SK-N-SH (cell line): ENCODE measurements around the gene TERT. TPM values are rescaled to one million over a fixed set of nuclear protein-coding genes. Genes with fewer than 3 reads are reported as not detected.

Source experiments
- CTCF ChIA-PET: fragments of 300-600, 350-600 bp; formaldehyde crosslinking; extraction: SDS; loops from one replicate; lab custom pipeline; 2021; lab: Yijun Ruan, JAX
- POLR2A ChIA-PET: fragments of 350-600 bp; sonication (Branson Sonifier 250); formaldehyde crosslinking; extraction: SDS; loops from one replicate; lab custom pipeline; 2020; ENCODE audit warnings: antibody characterized with exemption, inconsistent platforms; lab: Yijun Ruan, JAX
- DNase-seq: peaks from one replicate; pipeline ENCODE4 v3.0.0; 2012
- H2AFZ ChIP-seq: fragments of 200-600 bp; sonication (generic); 2 replicates; pipeline ENCODE4 v1.8.1; 2016; ENCODE audit warnings: antibody characterized with exemption, mild to moderate bottlenecking, low read depth
- H3F3A ChIP-seq: fragments of 200-600 bp; sonication (generic); replicated peaks from 2 replicates; pipeline ENCODE3; 2016; ENCODE audit warnings: antibody characterized with exemption, mild to moderate bottlenecking; ENCODE audit not compliant: insufficient read depth
- H3K27ac ChIP-seq, 2 experiments: fragments of 200-500 bp in 1 of 2; fragments of 200-600 bp in 1 of 2; sonication (Bioruptor generic) in 1 of 2; sonication (generic), shearing (Covaris generic) in 1 of 2; 2 replicates each; pipeline versions ENCODE4 v1.5.1 to v1.6.1; 2014 to 2016; ENCODE audit warnings: low read depth in 2 of 2, inconsistent platforms in 1 of 2, low read length in 1 of 2, mild to moderate bottlenecking in 1 of 2, mixed read lengths in 1 of 2
- H3K27me3 ChIP-seq: fragments of 200-600 bp; sonication (generic), shearing (Covaris generic); 2 replicates; pipeline ENCODE4 v1.6.1; 2016; ENCODE audit warnings: mixed run types; ENCODE audit not compliant: insufficient read depth
- H3K36me3 ChIP-seq, 2 experiments: fragments of 200-500 bp in 1 of 2; fragments of 200-600 bp in 1 of 2; sonication (Bioruptor generic) in 1 of 2; sonication (generic) in 1 of 2; replicated peaks in 1 of 2; 2 replicates each; pipeline versions ENCODE3 to v1.5.1; 2014 to 2016; ENCODE audit warnings: low read length in 1 of 2, mild to moderate bottlenecking in 1 of 2; ENCODE audit not compliant: insufficient read depth in 2 of 2, control insufficient read depth in 1 of 2
- H3K4me1 ChIP-seq, 2 experiments: fragments of 200-500 bp in 1 of 2; fragments of 200-600 bp in 1 of 2; sonication (Bioruptor generic) in 1 of 2; sonication (generic), shearing (Covaris generic) in 1 of 2; 2 replicates each; pipeline versions ENCODE4 v1.5.1 to v1.6.1; 2014 to 2016; ENCODE audit warnings: low read depth in 1 of 2, low read length in 1 of 2, mixed run types in 1 of 2; ENCODE audit not compliant: insufficient read depth in 2 of 2, control insufficient read depth in 1 of 2
- H3K4me2 ChIP-seq: fragments of 200-600 bp; sonication (generic), shearing (Covaris generic); 2 replicates; pipeline ENCODE4 v1.6.1; 2017; ENCODE audit warnings: mixed run types
- H3K4me3 ChIP-seq, 2 experiments: fragments of 200-500 bp in 1 of 2; fragments of 200-600 bp in 1 of 2; sonication (Bioruptor generic) in 1 of 2; sonication (generic), shearing (Covaris generic) in 1 of 2; 2 replicates each; pipeline versions ENCODE4 v1.5.1 to v1.8.1; 2014 to 2016; ENCODE audit warnings: low read depth in 2 of 2, inconsistent platforms in 1 of 2, low read length in 1 of 2, mild to moderate bottlenecking in 1 of 2, mixed read lengths in 1 of 2, moderate library complexity in 1 of 2
- H3K79me2 ChIP-seq: fragments of 200-600 bp; sonication (generic); 2 replicates; pipeline ENCODE4 v1.8.1; 2017; ENCODE audit warnings: mild to moderate bottlenecking; ENCODE audit not compliant: insufficient read depth
- H3K9ac ChIP-seq: fragments of 200-600 bp; sonication (generic); 2 replicates; pipeline ENCODE4 v1.6.1; 2017; ENCODE audit warnings: mixed run types
- H3K9me2 ChIP-seq: fragments of 200-600 bp; sonication (generic); 2 replicates; pipeline ENCODE4 v1.6.1; 2017; ENCODE audit warnings: mixed run types
- H3K9me3 ChIP-seq: fragments of 200-600 bp; sonication (generic); 2 replicates; pipeline ENCODE4 v1.6.1; 2017; ENCODE audit warnings: mixed run types, mild to moderate bottlenecking, moderate library complexity
- H4K20me1 ChIP-seq: fragments of 200-600 bp; sonication (generic); 2 replicates; pipeline ENCODE4 v1.6.1; 2017; ENCODE audit warnings: mild to moderate bottlenecking, mixed run types; ENCODE audit not compliant: insufficient read depth
- CHD2 ChIP-seq: fragments of 150-350 bp; IDR thresholded peaks from 2 replicates; pipeline ENCODE4 v1.6.1; 2018; ENCODE audit warnings: low read length; ENCODE audit not compliant: partially characterized antibody
- ELF1 ChIP-seq: IDR thresholded peaks from 2 replicates; pipeline ENCODE4 v1.4.0; 2012
- EP300 ChIP-seq, 2 experiments: IDR thresholded peaks; 2 replicates each; pipeline versions ENCODE4 v1.4.0 to v1.6.1; 2012; ENCODE audit warnings: borderline replicate concordance in 1 of 2, low read depth in 1 of 2, low read length in 1 of 2
- FOXJ3 ChIP-seq: sonication (generic); formaldehyde crosslinking; IDR thresholded peaks from 2 replicates; pipeline ENCODE4 v1.5.1; 2020; ENCODE audit warnings: mild to moderate bottlenecking, missing genetic modification reagents
- GABPA ChIP-seq: IDR thresholded peaks from 2 replicates; pipeline ENCODE4 v1.4.0; 2012; ENCODE audit warnings: low read depth, mild to moderate bottlenecking
- IRF3 ChIP-seq: fragments of 150-350 bp; IDR thresholded peaks from 2 replicates; pipeline ENCODE4 v1.6.1; 2016; ENCODE audit warnings: mild to moderate bottlenecking, low read depth, low read length
- MAX ChIP-seq: IDR thresholded peaks from 2 replicates; pipeline ENCODE4 v1.4.0; 2012; ENCODE audit warnings: low read depth
- MXI1 ChIP-seq: IDR thresholded peaks from 2 replicates; pipeline ENCODE4 v1.6.1; 2012; ENCODE audit warnings: mild to moderate bottlenecking, low read depth, low read length, improper control_type of control experiment
- NFIC ChIP-seq: IDR thresholded peaks from 2 replicates; pipeline ENCODE4 v1.4.0; 2012; ENCODE audit warnings: borderline replicate concordance
- PBX3 ChIP-seq: IDR thresholded peaks from 2 replicates; pipeline ENCODE4; 2012
- POLR2AphosphoS5 ChIP-seq: IDR thresholded peaks from 2 replicates; pipeline ENCODE4 v1.6.1; 2012; ENCODE audit warnings: low read depth, low read length
- RCOR1 ChIP-seq: fragments of 150-350 bp; IDR thresholded peaks from 2 replicates; pipeline ENCODE4 v1.6.1; 2017; ENCODE audit warnings: antibody characterized with exemption, low read length
- REST ChIP-seq: IDR thresholded peaks from 2 replicates; pipeline ENCODE4 v1.6.1; 2012; ENCODE audit warnings: mild to moderate bottlenecking, low read depth, low read length, moderate library complexity
- RFX5 ChIP-seq: IDR thresholded peaks from 2 replicates; pipeline ENCODE4 v1.6.1; 2012; ENCODE audit warnings: mild to moderate bottlenecking, improper control_type of control experiment, low read length
- RXRA ChIP-seq: IDR thresholded peaks from 2 replicates; pipeline ENCODE4 v1.4.0; 2012; ENCODE audit warnings: low read depth, mild to moderate bottlenecking, borderline replicate concordance
- SIN3A ChIP-seq: IDR thresholded peaks from 2 replicates; pipeline ENCODE4 v1.6.1; 2012; ENCODE audit warnings: low read depth, mild to moderate bottlenecking, low read length, moderate library complexity, borderline replicate concordance
- TEAD4 ChIP-seq: IDR thresholded peaks from 2 replicates; pipeline ENCODE4 v1.4.0; 2012; ENCODE audit warnings: mild to moderate bottlenecking, borderline replicate concordance; ENCODE audit not compliant: insufficient read depth
- USF1 ChIP-seq: IDR thresholded peaks from 2 replicates; pipeline ENCODE4 v1.4.0; 2012; ENCODE audit warnings: low read depth, borderline replicate concordance
- YY1 ChIP-seq: IDR thresholded peaks from 2 replicates; pipeline ENCODE4 v1.4.0; 2012; ENCODE audit warnings: low read depth, mild to moderate bottlenecking
- ZBTB33 ChIP-seq: IDR thresholded peaks from 2 replicates; pipeline ENCODE4 v1.4.0; 2012; ENCODE audit warnings: low read depth, borderline replicate concordance
- WGBS: methylation state at CpG from one replicate; pipeline ENCODE4 v1.1.6; 2017; ENCODE audit warnings: low lambda C conversion rate; 5-methylcytosine and 5-hydroxymethylcytosine counted together
- polyA plus RNA-seq, 3 experiments: library from polyadenylated mRNA; depleted of rRNA; stranded (reverse); fragments of >200 nt; gene quantifications; 2 replicates each; pipeline ENCODE4 v1.2.3, GENCODE V29; 2012

TERT gene
- polyA plus RNA-seq, 1 of the 3 experiments (the other 2 are of a cell fraction) = 2.4 TPM

GRCh38 chr5:1279443-1280151, 15.3 kb downstream of the TERT start:
- no peaks in the 10 kb centered on the region for H3K27me3 ChIP-seq
- no peak overlapping the region for H3K9ac ChIP-seq
- ChIA-PET CTCF (interaction anchor here (1.0 kb wide), 1 partner anchor 71 kb away, joined by 3 read pairs; no protein-coding TSS in a partner anchor), POLR2A (no interaction called here)
- H3K9me2 ChIP-seq = no peaks in the 10 kb centered on the region
- H2AFZ ChIP-seq = no peak overlapping the region
- no peaks in the 10 kb centered on the region for H4K20me1 ChIP-seq
- no peaks in the 10 kb centered on the region for H3K9me3 ChIP-seq
- DNase-seq = no peak
- no peaks in the 10 kb centered on the region for H3K36me3 ChIP-seq
- 64% methylated on average over 17 of the region's 34 CpGs for WGBS
- no peak overlapping the region for H3K27ac ChIP-seq
- no peaks in the 10 kb centered on the region for H3K79me2 ChIP-seq
- H3F3A ChIP-seq = no peaks in the 10 kb centered on the region
- TF ChIP-seq RXRA (no peak), PBX3 (no peak), YY1 (no peak), MXI1 (no peak), ZBTB33 (no peak), USF1 (no peak), RFX5 (no peak), NFIC (no peak), ELF1 (no peak), EP300 (IDR thresholded peaks at IDR 0.05; ENCODE audit: borderline replicate concordance in 1 of 2, low read depth in 1 of 2, low read length in 1 of 2) (no peak), FOXJ3 (CRISPR knock-in tag) (no peak), IRF3 (no peak), TEAD4 (no peak), SIN3A (no peak), REST (no peak), GABPA (no peak), POLR2AphosphoS5 (no peak), CHD2 (no peak), MAX (no peak), RCOR1 (no peak)
- no peak overlapping the region for H3K4me2 ChIP-seq
- H3K4me1 ChIP-seq = no peaks in the 10 kb centered on the region
- H3K4me3 ChIP-seq = no peak overlapping the region
